SIG-M5 treated with dmso at 0.1 percent for 504 hours (cell line): ENCODE results near the gene SUN5.
"Not testable (repeated sequence)": the region's sequence is repeated elsewhere in the genome, so short reads cannot be mapped to it uniquely, and the experiment has no call there.

ENCODE experiments used
- DNase-seq: peaks from one replicate; lab custom pipeline; 2025; ENCODE audit not compliant: unreplicated experiment; lab: John Stamatoyannopoulos, UW

Gene SUN5

GRCh38 chr20:32965581-32966373 is 38.5 kb downstream of the SUN5 start:
- DNase-seq, result no peak

- no peak for DNase-seq
Measured at GRCh38 chr20:32965115-32965514, 39.1 kb downstream of the SUN5 start.

GRCh38 chr20:32964575-32964974 is 39.7 kb downstream of the SUN5 start:
- DNase-seq, result no peak

GRCh38 chr20:32963176-32963575 is 41.1 kb downstream of the SUN5 start:
- DNase-seq, result no peak

GRCh38 chr20:32962646-32963045 is 41.6 kb downstream of the SUN5 start:
- not testable (repeated sequence) for DNase-seq

- DNase-seq, result no peak
Measured at GRCh38 chr20:32962053-32962452, 42.2 kb downstream of the SUN5 start.

GRCh38 chr20:32960849-32961731 is 43.1 kb downstream of the SUN5 start:
- no peak for DNase-seq

GRCh38 chr20:32960222-32960518 is 44.1 kb downstream of the SUN5 start:
- no peak for DNase-seq

- DNase-seq, result no peak
Measured at GRCh38 chr20:32959351-32960221, 44.6 kb downstream of the SUN5 start.

GRCh38 chr20:32958574-32958973 is 45.7 kb downstream of the SUN5 start:
- DNase-seq, result no peak

GRCh38 chr20:32957459-32957858 is 46.8 kb downstream of the SUN5 start:
- no peak for DNase-seq

- not testable (repeated sequence) for DNase-seq
Measured at GRCh38 chr20:32950539-32950938, 53.7 kb downstream of the SUN5 start.

GRCh38 chr20:32946629-32947028 is 57.6 kb downstream of the SUN5 start:
- DNase-seq, result no peak

GRCh38 chr20:32945710-32946221 is 58.5 kb downstream of the SUN5 start:
- DNase-seq, result peak; percentile 74

GRCh38 chr20:32943490-32944052 is 60.7 kb downstream of the SUN5 start:
- no peak for DNase-seq

- DNase-seq, result peak; percentile 75
Measured at GRCh38 chr20:32941155-32941885, 62.9 kb downstream of the SUN5 start.

- no peak for DNase-seq
Measured at GRCh38 chr20:32934580-32934979, 69.7 kb downstream of the SUN5 start.
